ENCODE results near the gene HDDC3.
A peak's percentile ranks its signal among the peaks of the same experiment; 100 is the strongest.

HDDC3 gene

GRCh38 chr15:90889736-90890456, 42.5 kb downstream of the HDDC3 start:
- no peak for DNase-seq

DNA sequence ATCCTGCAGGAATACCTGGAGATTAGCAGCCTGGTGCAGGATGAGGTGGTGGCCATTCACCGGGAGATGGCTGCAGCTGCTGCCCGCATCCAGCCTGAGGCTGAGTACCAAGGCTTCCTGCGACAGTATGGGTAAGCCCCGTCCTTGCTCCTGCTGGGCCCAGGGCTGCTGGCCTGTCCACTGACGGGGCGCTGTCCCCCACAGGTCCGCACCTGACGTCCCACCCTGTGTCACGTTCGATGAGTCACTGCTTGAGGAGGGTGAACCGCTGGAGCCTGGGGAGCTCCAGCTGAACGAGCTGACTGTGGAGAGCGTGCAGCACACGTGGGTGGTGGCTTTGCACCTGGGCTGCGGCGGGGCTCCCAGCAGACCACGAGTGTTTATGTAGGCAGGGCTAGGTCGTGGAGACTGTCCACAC, 43.0 kb downstream of the HDDC3 start:
- DNase-seq = peak; percentile 26

DNA sequence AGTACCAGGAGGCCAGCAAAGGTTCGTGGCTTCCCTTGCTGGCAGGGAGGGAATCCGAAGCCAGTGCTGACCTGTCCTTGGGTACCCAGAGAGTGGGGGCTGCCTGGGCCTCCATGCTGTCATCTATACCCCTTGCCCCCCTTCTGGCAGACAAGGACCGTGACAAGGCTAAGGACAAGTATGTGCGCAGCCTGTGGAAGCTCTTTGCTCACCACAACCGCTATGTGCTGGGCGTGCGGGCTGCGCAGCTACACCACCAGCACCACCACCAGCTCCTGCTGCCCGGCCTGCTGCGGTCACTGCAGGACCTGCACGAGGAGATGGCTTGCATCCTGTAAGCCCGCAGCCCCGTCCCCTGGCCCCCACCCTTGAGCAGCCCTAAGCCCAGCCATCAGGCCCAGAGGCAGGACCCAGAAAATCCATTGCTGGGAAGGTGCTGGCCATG, 45.3 kb downstream of the HDDC3 start:
- DNase-seq = no peak

DNA sequence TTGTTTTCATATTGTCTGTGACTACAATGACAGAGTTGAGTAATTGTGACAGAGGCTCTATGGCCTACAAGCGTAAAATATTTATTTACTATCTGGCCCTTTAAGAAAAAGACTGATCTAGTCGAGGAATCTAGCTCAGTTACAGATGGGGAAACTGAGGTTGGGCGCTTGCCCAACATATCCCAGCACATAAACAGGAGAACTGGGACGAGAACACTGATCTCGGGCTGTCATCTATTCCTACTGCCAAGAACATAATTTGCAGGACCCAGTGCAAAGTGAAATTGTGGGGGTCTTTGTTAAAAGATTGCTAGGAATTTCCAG, 46.1 kb downstream of the HDDC3 start:
- no peak for DNase-seq

DNA sequence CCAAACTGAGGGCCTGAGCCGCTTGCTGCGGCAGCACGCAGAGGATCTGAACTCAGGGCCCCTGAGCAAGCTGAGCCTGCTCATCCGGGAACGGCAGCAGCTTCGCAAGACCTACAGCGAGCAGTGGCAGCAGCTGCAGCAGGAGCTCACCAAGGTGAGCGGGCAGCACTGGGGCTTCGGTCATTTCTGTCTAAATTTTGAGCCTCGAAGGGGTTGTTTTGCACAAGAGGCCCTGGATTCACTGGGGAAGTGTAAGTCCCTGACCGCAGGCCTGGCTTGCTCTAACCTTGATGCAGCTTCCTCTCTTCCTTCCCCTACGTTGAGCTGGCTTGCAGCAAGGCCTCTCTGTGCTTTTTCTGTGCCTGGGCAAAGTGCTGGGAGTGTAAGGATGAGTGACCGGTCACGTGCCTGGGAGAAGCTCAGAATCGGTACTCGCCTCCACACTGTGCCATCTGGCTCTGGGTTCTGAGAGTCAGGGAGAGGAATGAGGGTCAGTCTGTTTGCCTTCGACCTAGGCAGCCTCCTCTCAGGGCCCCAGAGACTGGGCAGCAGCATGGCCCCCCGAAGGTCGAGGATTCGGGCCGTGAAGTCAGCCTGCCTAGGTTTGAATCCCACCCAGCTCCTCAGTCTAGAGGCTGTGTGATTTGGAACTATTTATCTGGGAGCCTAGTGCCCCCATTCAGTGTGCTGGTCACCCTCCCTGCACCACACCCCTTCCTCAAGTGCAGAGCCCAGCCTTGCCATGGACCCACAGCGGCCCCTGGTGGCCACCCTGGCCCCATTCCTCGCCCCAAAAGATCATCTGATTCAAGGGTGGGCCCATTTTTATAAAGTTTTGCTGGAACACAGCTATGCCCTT, 46.7 kb downstream of the HDDC3 start:
- peak; percentile 92 for DNase-seq

GRCh38 chr15:90884719-90885431, 47.5 kb downstream of the HDDC3 start:
- peak; percentile 38 for DNase-seq

DNA sequence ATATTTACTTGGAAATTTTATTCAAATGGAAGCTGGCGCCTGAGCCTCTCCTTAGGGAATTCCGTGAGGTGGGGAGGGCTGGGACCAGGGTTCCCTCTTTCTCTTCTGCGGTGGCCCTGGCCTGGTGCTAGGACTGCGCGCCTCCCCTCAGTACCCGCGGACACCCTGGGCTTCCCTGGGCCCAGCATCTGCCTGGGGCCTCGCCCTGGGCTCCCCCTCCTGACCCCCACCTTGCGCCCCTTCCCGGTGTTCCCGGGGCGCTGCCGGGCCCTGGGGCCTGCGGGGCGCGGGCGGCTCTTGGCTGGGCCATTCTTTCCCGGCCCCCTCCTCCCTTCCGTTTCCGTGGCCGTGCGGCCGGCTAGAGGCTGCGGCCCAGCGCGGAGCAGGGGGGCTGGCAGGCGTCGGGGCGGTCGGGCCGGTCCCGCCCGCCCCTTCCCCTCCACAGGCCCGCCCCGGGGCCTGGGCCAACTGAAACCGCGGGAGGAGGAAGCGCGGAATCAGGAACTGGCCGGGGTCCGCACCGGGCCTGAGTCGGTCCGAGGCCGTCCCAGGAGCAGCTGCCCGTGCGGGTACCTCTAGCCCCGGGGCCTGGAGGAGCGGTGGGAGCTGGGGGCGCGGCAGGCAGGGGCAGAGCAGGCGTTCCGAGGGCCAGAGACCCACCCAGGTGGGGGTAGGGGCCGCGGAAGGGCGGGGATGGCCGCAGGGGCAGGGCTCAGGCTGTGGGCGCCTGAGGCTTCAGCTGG, 48.2 kb downstream of the HDDC3 start, which contains the start of gene FES:
TSS of gene FES (plus strand) at position 529 of the 743 bp plus-strand sequence. CDS start 542 bp downstream, outside the sequence.
- peak; percentile 49 for DNase-seq

- DNase-seq = peak; percentile 44
These were observed 48.8 kb downstream of the HDDC3 start for GRCh38 chr15:90883526-90883975.

DNA sequence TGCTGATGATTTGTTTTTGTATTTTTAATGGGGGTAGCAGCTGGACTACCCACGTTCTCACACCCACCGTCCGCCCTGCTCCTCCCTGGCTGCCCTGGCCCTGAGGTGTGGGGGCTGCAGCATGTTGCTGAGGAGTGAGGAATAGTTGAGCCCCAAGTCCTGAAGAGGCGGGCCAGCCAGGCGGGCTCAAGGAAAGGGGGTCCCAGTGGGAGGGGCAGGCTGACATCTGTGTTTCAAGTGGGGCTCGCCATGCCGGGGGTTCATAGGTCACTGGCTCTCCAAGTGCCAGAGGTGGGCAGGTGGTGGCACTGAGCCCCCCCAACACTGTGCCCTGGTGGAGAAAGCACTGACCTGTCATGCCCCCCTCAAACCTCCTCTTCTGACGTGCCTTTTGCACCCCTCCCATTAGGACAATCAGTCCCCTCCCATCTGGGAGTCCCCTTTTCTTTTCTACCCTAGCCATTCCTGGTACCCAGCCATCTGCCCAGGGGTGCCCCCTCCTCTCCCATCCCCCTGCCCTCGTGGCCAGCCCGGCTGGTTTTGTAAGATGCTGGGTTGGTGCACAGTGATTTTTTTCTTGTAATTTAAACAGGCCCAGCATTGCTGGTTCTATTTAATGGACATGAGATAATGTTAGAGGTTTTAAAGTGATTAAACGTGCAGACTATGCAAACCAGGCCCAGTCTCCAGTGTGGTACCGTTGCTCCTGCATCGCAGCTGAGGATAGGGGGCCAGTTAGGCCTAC, 49.4 kb downstream of the HDDC3 start:
- peak; percentile 36 for DNase-seq

DNA sequence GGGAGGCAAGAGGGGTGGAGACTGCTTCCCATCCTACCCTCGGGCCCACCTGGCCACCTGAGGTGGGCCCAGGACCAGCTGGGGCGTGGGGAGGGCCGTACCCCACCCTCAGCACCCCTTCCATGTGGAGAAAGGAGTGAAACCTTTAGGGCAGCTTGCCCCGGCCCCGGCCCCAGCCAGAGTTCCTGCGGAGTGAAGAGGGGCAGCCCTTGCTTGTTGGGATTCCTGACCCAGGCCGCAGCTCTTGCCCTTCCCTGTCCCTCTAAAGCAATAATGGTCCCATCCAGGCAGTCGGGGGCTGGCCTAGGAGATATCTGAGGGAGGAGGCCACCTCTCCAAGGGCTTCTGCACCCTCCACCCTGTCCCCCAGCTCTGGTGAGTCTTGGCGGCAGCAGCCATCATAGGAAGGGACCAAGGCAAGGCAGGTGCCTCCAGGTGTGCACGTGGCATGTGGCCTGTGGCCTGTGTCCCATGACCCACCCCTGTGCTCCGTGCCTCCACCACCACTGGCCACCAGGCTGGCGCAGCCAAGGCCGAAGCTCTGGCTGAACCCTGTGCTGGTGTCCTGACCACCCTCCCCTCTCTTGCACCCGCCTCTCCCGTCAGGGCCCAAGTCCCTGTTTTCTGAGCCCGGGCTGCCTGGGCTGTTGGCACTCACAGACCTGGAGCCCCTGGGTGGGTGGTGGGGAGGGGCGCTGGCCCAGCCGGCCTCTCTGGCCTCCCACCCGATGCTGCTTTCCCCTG, 50.2 kb downstream of the HDDC3 start:
- peak; percentile 31 for DNase-seq

DNA sequence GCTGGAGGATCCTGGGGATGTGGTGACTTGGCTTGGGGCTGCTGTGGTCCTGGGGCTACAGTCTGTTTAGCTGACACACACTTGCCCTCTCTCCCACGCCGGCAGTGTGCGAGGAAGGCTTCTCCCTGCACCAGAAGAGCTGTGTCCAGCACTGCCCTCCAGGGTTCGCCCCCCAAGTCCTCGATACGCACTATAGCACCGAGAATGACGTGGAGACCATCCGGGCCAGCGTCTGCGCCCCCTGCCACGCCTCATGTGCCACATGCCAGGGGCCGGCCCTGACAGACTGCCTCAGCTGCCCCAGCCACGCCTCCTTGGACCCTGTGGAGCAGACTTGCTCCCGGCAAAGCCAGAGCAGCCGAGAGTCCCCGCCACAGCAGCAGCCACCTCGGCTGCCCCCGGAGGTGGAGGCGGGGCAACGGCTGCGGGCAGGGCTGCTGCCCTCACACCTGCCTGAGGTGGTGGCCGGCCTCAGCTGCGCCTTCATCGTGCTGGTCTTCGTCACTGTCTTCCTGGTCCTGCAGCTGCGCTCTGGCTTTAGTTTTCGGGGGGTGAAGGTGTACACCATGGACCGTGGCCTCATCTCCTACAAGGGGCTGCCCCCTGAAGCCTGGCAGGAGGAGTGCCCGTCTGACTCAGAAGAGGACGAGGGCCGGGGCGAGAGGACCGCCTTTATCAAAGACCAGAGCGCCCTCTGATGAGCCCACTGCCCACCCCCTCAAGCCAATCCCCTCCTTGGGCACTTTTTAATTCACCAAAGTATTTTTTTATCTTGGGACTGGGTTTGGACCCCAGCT, 51.0 kb downstream of the HDDC3 start:
- DNase-seq = no peak

DNA sequence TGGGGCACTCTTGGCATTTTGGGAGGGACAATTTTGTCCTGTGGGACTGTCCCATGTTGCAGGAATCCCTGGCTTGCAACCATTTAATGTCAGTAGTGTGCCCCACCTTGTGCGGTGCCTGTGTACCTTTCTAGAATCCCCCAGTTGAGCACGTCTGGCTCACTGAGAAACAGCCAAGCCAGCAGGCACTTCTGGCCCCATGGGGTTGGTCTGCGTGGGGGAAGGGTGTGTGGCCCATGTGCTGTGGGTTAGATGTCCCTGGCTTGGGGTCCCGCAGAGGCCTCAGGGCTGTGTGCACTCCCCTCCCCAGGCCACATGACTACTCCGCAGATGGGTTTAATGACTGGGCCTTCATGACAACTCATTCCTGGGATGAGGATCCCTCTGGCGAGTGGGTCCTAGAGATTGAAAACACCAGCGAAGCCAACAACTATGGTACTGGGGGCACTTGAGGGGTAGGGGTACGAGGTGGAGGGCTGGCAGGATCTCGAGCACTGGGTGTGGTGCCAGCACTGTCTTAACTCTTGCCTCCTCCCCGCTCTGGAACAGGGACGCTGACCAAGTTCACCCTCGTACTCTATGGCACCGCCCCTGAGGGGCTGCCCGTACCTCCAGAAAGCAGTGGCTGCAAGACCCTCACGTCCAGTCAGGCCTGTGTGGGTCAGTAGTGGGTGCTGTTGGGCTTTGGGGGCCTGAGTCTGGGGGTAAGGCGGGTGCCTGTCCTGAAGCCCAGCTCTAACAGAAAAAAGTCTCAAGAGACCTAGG, 51.8 kb downstream of the HDDC3 start:
- DNase-seq = no peak

Measured in stimulated activated CD8-positive, alpha-beta memory T cell treated with anti-CD3 and anti-CD28 coated beads, Interleukin-4, amount 100 ng/mL, for 48 hours (primary cell).